Measurements from ENCODE around the gene UBE2S.

UBE2S gene

GRCh38 chr19:55355213-55355821 is 52.3 kb downstream of the UBE2S start:
- TF ChIP-seq CTCF (IDR thresholded peaks at IDR 0.05), result no peak
- no peak for DNase-seq (ENCODE audit: low spot score)
- Histone ChIP-seq H3K4me3 (no peak overlapping the region), H3K27ac (no peak overlapping the region)

- no peak for TF ChIP-seq CTCF (IDR thresholded peaks at IDR 0.05)
- DNase-seq (ENCODE audit: low spot score), result no peak
- H3K27ac ChIP-seq, result no peak within 1 kb of the TSS
- H3K4me3 ChIP-seq, result peak within 1 kb of the TSS; percentile 70
These were observed 52.8 kb downstream of the UBE2S start, which contains the start of gene COX6B2 for GRCh38 chr19:55354698-55355212. COX6B2 (minus strand) TSS chr19:55354719; CDS start chr19:55354521, 198 bp downstream.

GRCh38 chr19:55353803-55354697 is 53.5 kb downstream of the UBE2S start:
- DNase-seq (ENCODE audit: low spot score), result no peak
- no peak for TF ChIP-seq CTCF (IDR thresholded peaks at IDR 0.05)
- H3K27ac ChIP-seq, result no peak overlapping the region
- peak overlapping the region; percentile 70 for H3K4me3 ChIP-seq

- no peak for DNase-seq (ENCODE audit: low spot score)
- no peak overlapping the region for H3K27ac ChIP-seq
- H3K4me3 ChIP-seq, result peak overlapping the region; percentile 70
- no peak for TF ChIP-seq CTCF (IDR thresholded peaks at IDR 0.05)
These were observed 54.2 kb downstream of the UBE2S start for GRCh38 chr19:55353356-55353802.

- Histone ChIP-seq H3K4me3 (no peak overlapping the region), H3K27ac (no peak overlapping the region)
- DNase-seq (ENCODE audit: low spot score), result no peak
- no peak for TF ChIP-seq CTCF (IDR thresholded peaks at IDR 0.05)
These were observed 54.9 kb downstream of the UBE2S start for GRCh38 chr19:55352549-55353145.

GRCh38 chr19:55352040-55352439 is 55.5 kb downstream of the UBE2S start:
- no peak for TF ChIP-seq CTCF (IDR thresholded peaks at IDR 0.05)
- Histone ChIP-seq H3K27ac (no peak overlapping the region), H3K4me3 (no peak overlapping the region)
- no peak for DNase-seq (ENCODE audit: low spot score)
